Bronchial epithelial cell (primary cell): ENCODE data around the gene AKAP17A. TPM values are rescaled to one million over a fixed set of nuclear protein-coding genes. Genes with fewer than 3 reads are reported as not detected.
"Not testable (repeated sequence)": the region's sequence is repeated elsewhere in the genome, so short reads cannot be mapped to it uniquely, and the experiment has no call there.

Source experiments
- DNase-seq: peaks from one replicate; pipeline ENCODE4 v3.0.0-alpha.2; 2010; ENCODE audit warnings: low read depth
- FAIRE-seq: peaks from 2 replicates; lab custom pipeline; 2011; peaks lifted over from hg19 to GRCh38; lab: Jason Lieb, UNC
- H3K27me3 ChIP-seq: 2 replicates; pipeline ENCODE4 v1.5.1; 2011; ENCODE audit warnings: low read length; ENCODE audit not compliant: control insufficient read depth, insufficient read depth
- H3K36me3 ChIP-seq: 2 replicates; pipeline ENCODE4 v1.5.1; 2011; ENCODE audit warnings: low read length; ENCODE audit not compliant: control insufficient read depth, insufficient read depth
- H3K4me3 ChIP-seq: 2 replicates; pipeline ENCODE4 v1.5.1; 2011; ENCODE audit warnings: mild to moderate bottlenecking, low read depth, low read length, control low read depth
- total RNA-seq: library from RNA; depleted of rRNA; stranded (reverse); fragments of >200 nt; gene quantifications from 2 replicates; pipeline ENCODE4 v1.2.1, GENCODE V29; 2014
- TF ChIP-seq, protein P1 (sequence below): IDR thresholded peaks from 2 replicates; pipeline ENCODE4 v1.5.1; 2011; ENCODE audit warnings: mild to moderate bottlenecking, moderate library complexity, low read length, control low read depth, inconsistent platforms; ENCODE audit not compliant: insufficient read depth, severe bottlenecking

Gene AKAP17A
- total RNA-seq, 1 donor from 2014 or later = 22.6 TPM

DNA sequence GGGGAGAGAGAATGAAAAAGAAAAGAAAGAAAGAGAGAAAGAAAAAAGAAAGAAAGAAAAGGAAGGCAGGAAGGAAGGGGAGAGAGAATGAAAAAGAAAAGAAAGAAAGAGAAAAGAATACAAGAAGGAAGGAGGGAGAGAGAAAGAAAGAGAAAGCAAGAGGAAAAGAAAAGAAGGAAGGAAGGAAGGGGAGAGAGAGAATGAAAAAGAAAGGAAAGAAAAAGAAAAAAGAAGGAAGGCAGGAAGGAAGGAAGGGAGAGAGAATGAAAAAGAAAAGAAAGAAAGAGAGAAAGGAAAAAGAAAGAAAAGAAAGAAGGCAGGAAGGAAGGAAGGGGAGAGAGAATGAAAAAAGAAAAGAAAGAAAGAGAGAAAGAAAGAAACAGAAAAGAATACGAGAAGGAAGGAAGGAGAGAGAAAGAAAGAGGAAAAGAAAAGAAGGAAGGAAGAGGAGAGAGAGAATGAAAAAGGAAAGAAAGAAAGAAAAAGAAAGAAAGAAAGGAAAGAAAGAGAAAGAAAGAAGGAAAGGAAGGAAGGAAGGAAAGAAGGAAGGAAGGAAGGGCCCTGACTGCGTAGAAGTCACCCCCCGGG lies 39.4 kb upstream of the AKAP17A start:
- FAIRE-seq (no peak), DNase-seq (no peak)
- TF ChIP-seq, protein P1, sequence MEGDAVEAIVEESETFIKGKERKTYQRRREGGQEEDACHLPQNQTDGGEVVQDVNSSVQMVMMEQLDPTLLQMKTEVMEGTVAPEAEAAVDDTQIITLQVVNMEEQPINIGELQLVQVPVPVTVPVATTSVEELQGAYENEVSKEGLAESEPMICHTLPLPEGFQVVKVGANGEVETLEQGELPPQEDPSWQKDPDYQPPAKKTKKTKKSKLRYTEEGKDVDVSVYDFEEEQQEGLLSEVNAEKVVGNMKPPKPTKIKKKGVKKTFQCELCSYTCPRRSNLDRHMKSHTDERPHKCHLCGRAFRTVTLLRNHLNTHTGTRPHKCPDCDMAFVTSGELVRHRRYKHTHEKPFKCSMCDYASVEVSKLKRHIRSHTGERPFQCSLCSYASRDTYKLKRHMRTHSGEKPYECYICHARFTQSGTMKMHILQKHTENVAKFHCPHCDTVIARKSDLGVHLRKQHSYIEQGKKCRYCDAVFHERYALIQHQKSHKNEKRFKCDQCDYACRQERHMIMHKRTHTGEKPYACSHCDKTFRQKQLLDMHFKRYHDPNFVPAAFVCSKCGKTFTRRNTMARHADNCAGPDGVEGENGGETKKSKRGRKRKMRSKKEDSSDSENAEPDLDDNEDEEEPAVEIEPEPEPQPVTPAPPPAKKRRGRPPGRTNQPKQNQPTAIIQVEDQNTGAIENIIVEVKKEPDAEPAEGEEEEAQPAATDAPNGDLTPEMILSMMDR = no peak
- H3K36me3 ChIP-seq = no peaks in the 10 kb centered on the region
- H3K4me3 ChIP-seq = no peak overlapping the region
- no peaks in the 10 kb centered on the region for H3K27me3 ChIP-seq

DNA sequence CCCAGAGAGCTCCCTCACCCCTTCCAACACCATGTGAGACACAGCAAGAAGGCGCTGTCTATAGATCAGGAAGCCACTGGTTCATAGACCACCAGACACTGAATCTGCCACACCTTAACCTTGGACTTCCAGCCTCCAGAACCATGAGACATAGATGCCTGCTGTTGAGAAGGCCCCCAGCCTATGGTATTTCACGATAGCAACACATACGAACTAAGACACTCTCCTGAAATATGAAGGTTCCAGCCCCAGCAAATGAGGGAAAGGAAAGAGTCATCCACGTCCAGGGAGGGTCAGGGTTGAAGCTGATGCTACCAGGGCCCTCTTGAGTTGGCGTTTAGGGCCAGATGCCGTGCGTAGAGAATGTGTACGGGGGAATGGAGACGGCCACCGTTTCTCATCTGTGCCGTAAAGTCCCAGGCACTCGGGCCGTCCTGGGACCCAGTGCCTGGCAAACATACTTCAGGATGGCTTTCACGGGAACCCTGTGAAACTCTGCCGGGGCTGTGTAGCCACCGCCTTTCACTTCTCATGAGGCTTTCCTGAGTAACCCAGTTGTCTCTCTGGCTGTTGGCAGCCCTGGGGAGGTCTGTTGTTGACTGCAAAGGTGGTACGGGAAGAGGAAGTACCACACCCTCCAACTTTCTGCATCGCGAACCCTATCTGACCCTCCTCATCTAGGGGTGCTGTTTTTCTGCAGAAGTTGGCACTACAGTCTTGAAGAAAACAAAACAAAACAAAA lies 36.8 kb upstream of the AKAP17A start:
- TF ChIP-seq, protein P1 = no peak
- DNase-seq = no peak
- FAIRE-seq = no peak
- no peaks in the 10 kb centered on the region for H3K36me3 ChIP-seq
- H3K4me3 ChIP-seq = no peak overlapping the region
- no peaks in the 10 kb centered on the region for H3K27me3 ChIP-seq

DNA sequence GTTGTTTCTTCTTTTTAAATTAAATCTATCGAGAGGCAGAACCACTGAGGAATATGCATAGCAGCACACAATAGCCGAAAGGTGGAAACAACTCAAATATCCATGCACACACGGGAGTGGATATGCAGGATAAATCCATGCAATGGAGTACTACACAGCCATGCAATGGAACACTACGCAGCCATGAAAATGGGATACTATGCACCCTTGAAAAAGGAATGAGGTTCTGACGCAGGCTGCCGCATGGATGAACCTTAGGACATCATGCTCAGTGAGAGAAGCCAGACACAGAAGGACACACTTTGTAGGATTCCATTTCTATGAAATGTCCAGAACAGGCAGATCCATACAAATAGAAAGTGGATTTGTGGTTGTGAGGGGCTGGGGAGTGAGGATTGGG lies 36.0 kb upstream of the AKAP17A start:
- no peaks in the 10 kb centered on the region for H3K36me3 ChIP-seq
- H3K4me3 ChIP-seq = no peak overlapping the region
- H3K27me3 ChIP-seq = no peaks in the 10 kb centered on the region
- no peak for FAIRE-seq
- DNase-seq = no peak
- TF ChIP-seq, protein P1 = no peak

DNA sequence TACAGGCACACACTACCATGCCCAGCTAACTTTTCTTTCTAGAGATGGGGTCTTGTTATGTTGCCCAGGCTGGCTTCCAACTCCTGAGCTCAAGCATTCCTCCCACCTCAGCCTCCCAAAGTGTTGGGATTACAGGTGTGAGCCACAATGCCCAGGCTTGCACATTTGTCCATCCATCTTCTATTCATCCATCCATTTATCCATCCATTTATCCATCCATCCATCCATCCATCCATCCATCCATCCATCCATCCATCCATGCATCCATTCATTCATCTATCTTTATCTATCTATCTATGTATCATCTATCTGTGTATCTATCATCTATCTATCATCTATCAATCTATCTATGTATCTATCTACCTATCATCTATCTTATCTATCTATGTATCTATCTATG lies 34.0 kb upstream of the AKAP17A start:
- DNase-seq, FAIRE-seq: not testable (repeated sequence)

DNA sequence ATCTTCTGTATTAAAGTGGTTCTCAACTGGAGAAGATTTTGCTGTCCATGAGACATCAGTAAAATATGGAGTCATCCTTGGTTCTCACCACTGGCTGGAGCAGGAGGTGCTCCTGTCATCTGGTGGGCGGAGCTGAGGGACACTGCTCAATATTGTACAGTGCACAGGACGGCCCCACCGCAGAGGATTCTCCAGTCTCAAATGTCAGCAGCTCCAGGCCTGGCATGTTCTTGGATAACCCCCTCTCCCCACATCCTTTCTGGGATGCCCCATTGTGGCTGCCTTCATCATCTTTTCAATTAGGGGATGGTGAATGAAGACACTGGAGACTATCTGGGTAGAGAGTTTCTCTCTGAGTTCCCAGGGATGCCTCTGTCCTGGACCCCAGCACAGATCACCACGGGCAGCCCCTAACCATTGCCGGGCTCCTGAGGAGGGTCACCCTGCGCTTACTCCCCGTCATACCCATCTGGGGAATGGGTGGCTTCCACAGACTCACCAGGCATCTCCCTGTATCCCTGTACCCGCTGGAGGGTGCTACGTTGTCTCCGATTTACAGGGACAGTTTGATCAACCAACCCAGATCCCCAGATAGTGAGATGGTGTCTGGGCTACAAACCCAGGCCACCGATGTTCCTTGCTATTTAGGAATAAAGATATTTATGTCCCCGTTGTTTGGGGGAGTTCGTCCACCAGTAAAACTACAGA lies 32.5 kb upstream of the AKAP17A start:
- Histone ChIP-seq H3K4me3 (no peak overlapping the region), H3K36me3 (no peaks in the 10 kb centered on the region), H3K27me3 (no peaks in the 10 kb centered on the region)
- DNase-seq (no peak), FAIRE-seq (no peak)
- TF ChIP-seq, protein P1 = no peak

More for the DNA sequence above, 34.0 kb upstream of the AKAP17A start:
- not testable (repeated sequence) for H3K27me3 ChIP-seq, H3K36me3 ChIP-seq, H3K4me3 ChIP-seq

DNA sequence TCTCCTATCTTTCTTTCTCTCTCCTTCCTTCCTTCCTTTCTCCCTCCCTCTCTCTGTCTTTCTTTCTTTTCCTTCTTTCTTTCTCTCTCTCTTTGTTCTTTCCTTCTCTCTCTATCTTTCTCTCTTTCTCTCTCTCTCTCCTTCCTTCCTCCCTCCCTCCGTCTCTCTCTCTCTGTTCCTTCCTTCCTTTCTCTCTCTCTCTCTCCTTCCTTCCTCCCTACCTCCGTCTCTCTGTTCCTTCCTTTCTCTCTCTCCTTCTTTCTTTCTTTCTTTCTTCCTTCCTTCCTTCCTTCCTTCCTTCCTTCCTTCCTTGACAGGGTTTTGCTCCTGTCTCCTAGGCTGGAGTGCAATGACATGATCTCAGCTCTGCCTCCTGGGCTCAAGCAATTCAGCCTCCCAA lies 30.2 kb upstream of the AKAP17A start:
- FAIRE-seq (no peak), DNase-seq (no peak)
- TF ChIP-seq, protein P1 = no peak
- H3K27me3 ChIP-seq = no peaks in the 10 kb centered on the region
- H3K36me3 ChIP-seq = no peaks in the 10 kb centered on the region
- no peak overlapping the region for H3K4me3 ChIP-seq

DNA sequence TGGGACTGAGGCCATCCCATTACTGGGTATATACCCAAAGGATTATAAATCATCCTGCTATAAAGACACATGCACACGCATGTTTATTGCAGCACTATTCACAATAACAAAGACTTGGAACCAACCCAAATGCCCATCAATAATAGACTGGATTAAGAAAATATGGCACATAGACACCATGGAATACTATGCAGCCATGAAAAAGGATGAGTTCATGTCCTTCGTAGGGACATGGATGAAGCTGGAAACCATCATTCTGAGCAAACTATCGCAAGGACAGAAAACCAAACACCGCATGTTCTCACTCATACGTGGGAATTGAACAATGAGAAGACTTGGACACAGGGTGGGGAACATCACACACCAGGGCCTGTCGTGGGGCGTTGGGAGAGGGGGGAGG lies 27.3 kb upstream of the AKAP17A start:
- FAIRE-seq, H3K27me3 ChIP-seq, H3K36me3 ChIP-seq, DNase-seq, H3K4me3 ChIP-seq: not testable (repeated sequence)
